GM19467 (cell line): ENCODE measurements around the gene RASGRP1.
"Not testable (repeated sequence)": the region's sequence is repeated elsewhere in the genome, so short reads cannot be mapped to it uniquely, and the experiment has no call there.

Experiments used
- ATAC-seq: cut with Tn5 transposase; IDR thresholded peaks from one replicate; pipeline ENCODE4 v1.9.1; 2021; ENCODE audit warnings: mild to moderate bottlenecking, moderate library complexity; ENCODE audit not compliant: unreplicated experiment

The RASGRP1 gene

GRCh38 chr15:38564557-38565286 is at the start of gene RASGRP1:
Gene RASGRP1, minus strand, starts transcription at chr15:38564814. Its CDS starts 186 bp downstream, at chr15:38564628.
- peak; percentile 63 for ATAC-seq

- no peak for ATAC-seq
These were observed 48.5 kb upstream of the RASGRP1 start for GRCh38 chr15:38613085-38613484.

GRCh38 chr15:38612159-38612863 is 47.7 kb upstream of the RASGRP1 start:
- ATAC-seq = no peak

- ATAC-seq = no peak
These were observed 46.6 kb upstream of the RASGRP1 start for GRCh38 chr15:38611228-38611627.

- no peak for ATAC-seq
These were observed 46.1 kb upstream of the RASGRP1 start for GRCh38 chr15:38610748-38611147.

GRCh38 chr15:38609097-38609738 is 44.6 kb upstream of the RASGRP1 start:
- ATAC-seq = no peak

GRCh38 chr15:38608682-38609081 is 44.1 kb upstream of the RASGRP1 start:
- no peak for ATAC-seq

GRCh38 chr15:38605744-38606143 is 41.1 kb upstream of the RASGRP1 start:
- no peak for ATAC-seq

- no peak for ATAC-seq
These were observed 39.1 kb upstream of the RASGRP1 start for GRCh38 chr15:38603672-38604071.

GRCh38 chr15:38602910-38603670 is 38.5 kb upstream of the RASGRP1 start:
- ATAC-seq = no peak

GRCh38 chr15:38600236-38600635 is 35.6 kb upstream of the RASGRP1 start:
- ATAC-seq = no peak

- ATAC-seq = no peak
These were observed 34.1 kb upstream of the RASGRP1 start for GRCh38 chr15:38598749-38599148.

- no peak for ATAC-seq
These were observed 32.7 kb upstream of the RASGRP1 start for GRCh38 chr15:38597219-38597800.

GRCh38 chr15:38593524-38593923 is 28.9 kb upstream of the RASGRP1 start:
- no peak for ATAC-seq

GRCh38 chr15:38589502-38589901 is 24.9 kb upstream of the RASGRP1 start:
- ATAC-seq = no peak

GRCh38 chr15:38588672-38589071 is 24.1 kb upstream of the RASGRP1 start:
- no peak for ATAC-seq

- ATAC-seq = no peak
These were observed 22.6 kb upstream of the RASGRP1 start for GRCh38 chr15:38587214-38587613.

- not testable (repeated sequence) for ATAC-seq
These were observed 21.4 kb upstream of the RASGRP1 start for GRCh38 chr15:38586005-38586404.

GRCh38 chr15:38578626-38579025 is 14.0 kb upstream of the RASGRP1 start:
- no peak for ATAC-seq

GRCh38 chr15:38577424-38577987 is 12.9 kb upstream of the RASGRP1 start:
- no peak for ATAC-seq
